SU-DHL-6 (cell line): Measurements from ENCODE around the gene ZMYND11.

Experiments used
- H2AFZ ChIP-seq: fragments of 200-600 bp; sonication (generic); 2 replicates; pipeline ENCODE4 v1.6.1; 2014; ENCODE audit warnings: low read depth, mild to moderate bottlenecking, moderate library complexity, mixed read lengths, antibody characterized with exemption, low read length; ENCODE audit not compliant: severe bottlenecking
- H3F3A ChIP-seq: fragments of 200-600 bp; shearing (Covaris generic); 2 replicates; pipeline ENCODE4 v1.6.0; 2016; ENCODE audit warnings: antibody characterized with exemption, mild to moderate bottlenecking; ENCODE audit not compliant: insufficient read depth
- H3K27ac ChIP-seq: fragments of 200-600 bp; sonication (generic); 2 replicates; pipeline ENCODE4 v1.5.1; 2016; ENCODE audit warnings: low read depth, mild to moderate bottlenecking, low read length, moderate library complexity, mixed read lengths
- H3K27me3 ChIP-seq: fragments of 200-600 bp; sonication (generic), shearing (Covaris generic); 2 replicates; pipeline ENCODE4 v1.6.0; 2014; ENCODE audit warnings: mild to moderate bottlenecking, low read length
- H3K36me3 ChIP-seq: fragments of 200-600 bp; sonication (generic); 2 replicates; pipeline ENCODE4 v1.6.1; 2014; ENCODE audit warnings: mild to moderate bottlenecking, low read length, mixed read lengths
- H3K4me2 ChIP-seq: fragments of 300-600, 200-600 bp; shearing (Covaris generic), sonication (generic); 2 replicates; pipeline ENCODE4 v1.6.0; 2014; ENCODE audit warnings: low read length, low read depth, mild to moderate bottlenecking; ENCODE audit not compliant: poor library complexity, severe bottlenecking
- H3K4me3 ChIP-seq: fragments of 200-600 bp; sonication (generic); 2 replicates; pipeline ENCODE4 v1.5.1; 2014; ENCODE audit warnings: antibody characterized with exemption, low read length, mild to moderate bottlenecking, mixed read lengths; ENCODE audit not compliant: insufficient read depth, poor library complexity, severe bottlenecking
- H3K79me2 ChIP-seq: fragments of 200-600 bp; sonication (generic); 2 replicates; pipeline ENCODE4 v1.6.1; 2014; ENCODE audit warnings: mild to moderate bottlenecking, low read length, moderate library complexity; ENCODE audit not compliant: insufficient read depth
- H3K9ac ChIP-seq: fragments of 200-600 bp; sonication (generic); 2 replicates; pipeline ENCODE4 v1.7.0; 2014; ENCODE audit warnings: mild to moderate bottlenecking, low read length
- H3K9me2 ChIP-seq: fragments of 200-600 bp; sonication (generic); replicated peaks from 2 replicates; pipeline ENCODE4 v1.6.1; 2014; ENCODE audit warnings: low read length; ENCODE audit not compliant: insufficient read depth
- H3K9me3 ChIP-seq: fragments of 200-600 bp; sonication (generic); 2 replicates; pipeline ENCODE4 v1.6.1; 2014; ENCODE audit warnings: low read length, mixed read lengths; ENCODE audit not compliant: insufficient read depth
- H4K20me1 ChIP-seq: fragments of 200-600 bp; sonication (generic); 2 replicates; pipeline ENCODE4 v1.6.1; 2014; ENCODE audit warnings: low read depth, mild to moderate bottlenecking, antibody characterized with exemption, low read length, moderate library complexity, mixed read lengths
- CTCF ChIP-seq: fragments of 200-600 bp; sonication (generic); IDR thresholded peaks from one replicate; pipeline ENCODE4 v1.5.1; 2017; ENCODE audit warnings: antibody characterized with exemption, mild to moderate bottlenecking, low read length, moderate library complexity; ENCODE audit not compliant: insufficient read depth, poor library complexity, severe bottlenecking
- EZH2phosphoT487 ChIP-seq: fragments of 200-600 bp; sonication (generic), shearing (Covaris generic); conservative IDR thresholded peaks from 2 replicates; pipeline ENCODE4 v1.6.1; 2018; ENCODE audit warnings: mild to moderate bottlenecking, antibody characterized with exemption, low read length, moderate library complexity, mixed read lengths

ZMYND11 gene

GRCh38 chr10:106740-107139, 28.5 kb upstream of the ZMYND11 start:
- H3F3A ChIP-seq: no peaks in the 10 kb centered on the region

DNA sequence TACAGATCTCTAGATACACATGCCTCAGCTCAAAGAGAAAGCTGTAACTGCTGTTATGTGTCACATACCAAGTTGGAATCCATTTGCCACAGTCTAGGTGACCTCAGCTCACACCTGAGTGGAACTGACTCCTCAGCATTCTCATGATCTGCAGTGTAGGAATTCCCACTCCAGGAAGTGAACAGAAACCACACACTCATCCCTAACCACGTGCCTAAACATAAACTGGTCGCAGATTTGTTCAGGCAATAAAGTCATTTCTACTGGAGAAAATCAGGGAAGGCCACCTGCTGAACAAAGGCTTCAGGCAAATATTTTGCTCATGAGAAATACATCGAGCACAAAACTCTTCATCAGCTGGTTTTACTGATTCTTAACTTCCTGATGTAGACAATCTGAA, 23.0 kb upstream of the ZMYND11 start:
- no peak overlapping the region for H3K9ac ChIP-seq
- no peak overlapping the region for H3K4me2 ChIP-seq
- H4K20me1 ChIP-seq: no peaks in the 10 kb centered on the region
- H3F3A ChIP-seq: no peaks in the 10 kb centered on the region
- H3K9me3 ChIP-seq: no peaks in the 10 kb centered on the region
- H2AFZ ChIP-seq: no peak overlapping the region
- H3K4me3 ChIP-seq: no peak overlapping the region
- no peak overlapping the region for H3K27ac ChIP-seq
- TF ChIP-seq CTCF: no peak
- TF ChIP-seq EZH2phosphoT487: no peak
- no peaks in the 10 kb centered on the region for H3K36me3 ChIP-seq
- no peaks in the 10 kb centered on the region for H3K27me3 ChIP-seq
- H3K79me2 ChIP-seq: no peaks in the 10 kb centered on the region
- no peaks in the 10 kb centered on the region for H3K9me2 ChIP-seq

More at GRCh38 chr10:106740-107139, 28.5 kb upstream of the ZMYND11 start:
- Histone ChIP-seq H3K4me2 (no peak overlapping the region), H3K27ac (no peak overlapping the region), H3K9ac (no peak overlapping the region), H2AFZ (no peak overlapping the region), H3K9me2 (no peaks in the 10 kb centered on the region), H3K4me3 (no peak overlapping the region), H3K79me2 (no peaks in the 10 kb centered on the region), H3K36me3 (no peaks in the 10 kb centered on the region), H3K27me3 (no peaks in the 10 kb centered on the region), H3K9me3 (peaks cover 12% of the 10 kb centered on the region; the same call in 1 of the 2 replicates), H4K20me1 (no peaks in the 10 kb centered on the region)
- TF ChIP-seq EZH2phosphoT487 (no peak), CTCF (no peak)

- Histone ChIP-seq H4K20me1 (no peaks in the 10 kb centered on the region; the same call in 1 of the 2 replicates), H3K27me3 (no peaks in the 10 kb centered on the region), H3K9me3 (no peaks in the 10 kb centered on the region; the same call in 1 of the 2 replicates), H2AFZ (no peak overlapping the region), H3K9ac (no peak overlapping the region), H3K79me2 (no peaks in the 10 kb centered on the region), H3K4me2 (no peak overlapping the region), H3K9me2 (no peaks in the 10 kb centered on the region), H3F3A (peaks cover 9% of the 10 kb centered on the region), H3K36me3 (no peaks in the 10 kb centered on the region), H3K4me3 (no peak overlapping the region), H3K27ac (no peak overlapping the region)
- no peak for TF ChIP-seq CTCF
- TF ChIP-seq EZH2phosphoT487: no peak
These were observed 10.4 kb upstream of the ZMYND11 start for GRCh38 chr10:124874-125273.
